Measurements from ENCODE around the gene RIN3.
A peak's percentile ranks its signal among the peaks of the same experiment; 100 is the strongest.

The RIN3 gene

DNA sequence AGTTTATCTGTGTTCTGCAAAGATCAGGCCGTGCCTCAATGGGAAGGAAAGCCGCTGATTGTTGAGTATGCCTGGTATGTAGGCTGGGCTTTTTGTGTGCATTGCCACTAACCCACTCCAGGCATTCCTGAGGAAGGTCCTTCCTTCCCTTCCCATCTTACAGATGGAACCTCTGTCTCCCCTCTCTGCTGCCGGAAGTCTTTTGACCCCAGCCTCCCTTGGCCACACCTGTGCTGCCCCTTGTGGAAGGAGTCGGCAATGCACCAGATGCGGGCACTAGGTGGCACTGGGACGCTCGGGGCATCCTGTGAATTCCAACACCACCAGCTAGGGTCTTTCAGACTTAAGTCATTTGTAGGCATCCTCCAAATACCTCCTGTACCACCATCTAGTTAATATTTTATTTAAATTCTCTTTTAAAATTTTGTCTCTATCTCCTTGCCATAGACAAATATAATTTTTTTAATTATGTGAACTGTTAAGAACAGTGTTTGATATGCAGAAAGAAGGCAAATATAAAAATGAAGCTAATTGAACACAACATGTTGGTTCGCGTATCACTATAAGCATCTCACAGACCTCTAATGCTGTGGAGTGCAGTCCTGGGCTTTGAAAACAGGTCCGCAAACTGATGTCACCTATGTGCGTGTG lies 99.6 kb downstream of the RIN3 start:
- no peak for DNase-seq (ENCODE audit: low read depth)
- H3K4me3 ChIP-seq (ENCODE audit: control insufficient read depth, low read depth, low read length), result no peak overlapping the region
- TF ChIP-seq, protein P1, sequence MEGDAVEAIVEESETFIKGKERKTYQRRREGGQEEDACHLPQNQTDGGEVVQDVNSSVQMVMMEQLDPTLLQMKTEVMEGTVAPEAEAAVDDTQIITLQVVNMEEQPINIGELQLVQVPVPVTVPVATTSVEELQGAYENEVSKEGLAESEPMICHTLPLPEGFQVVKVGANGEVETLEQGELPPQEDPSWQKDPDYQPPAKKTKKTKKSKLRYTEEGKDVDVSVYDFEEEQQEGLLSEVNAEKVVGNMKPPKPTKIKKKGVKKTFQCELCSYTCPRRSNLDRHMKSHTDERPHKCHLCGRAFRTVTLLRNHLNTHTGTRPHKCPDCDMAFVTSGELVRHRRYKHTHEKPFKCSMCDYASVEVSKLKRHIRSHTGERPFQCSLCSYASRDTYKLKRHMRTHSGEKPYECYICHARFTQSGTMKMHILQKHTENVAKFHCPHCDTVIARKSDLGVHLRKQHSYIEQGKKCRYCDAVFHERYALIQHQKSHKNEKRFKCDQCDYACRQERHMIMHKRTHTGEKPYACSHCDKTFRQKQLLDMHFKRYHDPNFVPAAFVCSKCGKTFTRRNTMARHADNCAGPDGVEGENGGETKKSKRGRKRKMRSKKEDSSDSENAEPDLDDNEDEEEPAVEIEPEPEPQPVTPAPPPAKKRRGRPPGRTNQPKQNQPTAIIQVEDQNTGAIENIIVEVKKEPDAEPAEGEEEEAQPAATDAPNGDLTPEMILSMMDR (conservative IDR thresholded peaks at IDR 0.05; ENCODE audit: control insufficient read depth, insufficient read depth, low read depth, low read length), result peak; percentile 73

DNA sequence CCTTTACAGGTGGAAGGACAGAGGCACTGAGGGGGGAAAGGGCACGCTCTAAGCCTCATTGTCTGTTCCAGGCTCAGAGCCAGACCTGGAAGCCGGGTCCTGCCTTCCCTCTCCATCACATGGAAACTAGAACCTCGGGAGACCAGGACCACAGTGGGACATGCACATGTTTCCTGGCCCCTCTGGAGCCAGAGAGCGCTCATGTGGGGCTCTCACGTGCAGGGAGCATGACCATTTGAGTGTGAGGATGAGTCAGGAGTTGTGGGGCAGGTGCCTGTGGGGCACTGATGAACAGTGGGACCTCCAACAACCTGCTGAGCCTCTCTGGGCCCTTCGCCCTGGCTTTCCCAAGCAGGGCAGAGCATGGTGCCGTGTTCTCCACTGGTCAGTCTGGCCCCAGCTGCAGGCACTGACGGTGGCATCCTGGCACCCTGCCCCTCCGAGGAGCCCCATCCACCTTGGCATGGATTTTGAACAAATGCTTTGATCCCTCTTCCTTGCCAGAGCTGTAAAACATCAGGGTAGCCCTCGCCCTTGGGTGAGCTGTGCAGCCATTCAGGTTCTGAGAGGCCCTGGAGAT lies 100.2 kb downstream of the RIN3 start:
- DNase-seq (ENCODE audit: low read depth), result no peak
- no peak overlapping the region for H3K4me3 ChIP-seq (ENCODE audit: control insufficient read depth, low read depth, low read length)
- TF ChIP-seq, protein P1 (conservative IDR thresholded peaks at IDR 0.05; ENCODE audit: control insufficient read depth, insufficient read depth, low read depth, low read length), result no peak

DNA sequence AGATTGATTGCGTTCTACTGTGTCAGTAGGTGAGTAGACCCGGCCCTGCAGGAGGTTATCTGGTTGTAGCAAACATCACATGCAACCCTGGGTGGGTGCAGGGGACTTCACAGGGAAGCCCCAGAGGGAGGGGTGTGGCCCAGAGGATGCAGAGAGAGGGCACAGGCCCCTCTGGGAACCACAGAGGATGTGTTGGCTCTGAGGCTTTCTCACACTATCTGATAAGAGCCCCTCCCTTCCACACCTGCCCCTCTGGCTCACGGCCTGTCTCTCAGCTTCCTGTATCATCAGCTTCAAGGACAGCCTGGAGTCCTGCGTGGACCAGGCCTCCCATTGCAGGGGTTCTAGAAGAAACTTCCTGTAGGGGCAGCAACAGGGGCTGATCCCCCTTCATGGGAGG lies 101.9 kb downstream of the RIN3 start:
- H3K4me3 ChIP-seq (ENCODE audit: control insufficient read depth, low read depth, low read length), result no peak overlapping the region
- TF ChIP-seq, protein P1 (conservative IDR thresholded peaks at IDR 0.05; ENCODE audit: control insufficient read depth, insufficient read depth, low read depth, low read length), result no peak
- DNase-seq (ENCODE audit: low read depth), result no peak

DNA sequence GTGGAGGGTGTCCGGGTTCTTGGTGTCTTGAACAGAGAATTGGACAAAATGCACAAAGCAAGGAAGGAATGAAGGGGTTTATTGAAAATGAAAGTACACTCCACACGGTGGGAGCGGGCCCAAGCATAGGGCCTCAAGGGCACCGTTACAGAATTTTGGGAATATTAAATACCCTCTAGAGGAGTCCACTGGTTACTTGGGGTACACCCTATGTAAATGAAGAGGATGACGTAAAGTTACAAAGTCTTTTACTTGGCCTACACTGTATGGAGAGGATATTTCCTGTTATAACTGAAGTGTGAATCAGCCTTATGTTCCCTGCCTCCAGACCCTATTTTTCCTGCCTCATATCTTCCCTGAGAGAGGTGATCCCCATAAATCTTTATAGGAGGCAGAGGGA lies 102.6 kb downstream of the RIN3 start:
- no peak for DNase-seq (ENCODE audit: low read depth)
- H3K4me3 ChIP-seq (ENCODE audit: control insufficient read depth, low read depth, low read length), result no peak overlapping the region
- TF ChIP-seq, protein P1 (conservative IDR thresholded peaks at IDR 0.05; ENCODE audit: control insufficient read depth, insufficient read depth, low read depth, low read length), result no peak

DNA sequence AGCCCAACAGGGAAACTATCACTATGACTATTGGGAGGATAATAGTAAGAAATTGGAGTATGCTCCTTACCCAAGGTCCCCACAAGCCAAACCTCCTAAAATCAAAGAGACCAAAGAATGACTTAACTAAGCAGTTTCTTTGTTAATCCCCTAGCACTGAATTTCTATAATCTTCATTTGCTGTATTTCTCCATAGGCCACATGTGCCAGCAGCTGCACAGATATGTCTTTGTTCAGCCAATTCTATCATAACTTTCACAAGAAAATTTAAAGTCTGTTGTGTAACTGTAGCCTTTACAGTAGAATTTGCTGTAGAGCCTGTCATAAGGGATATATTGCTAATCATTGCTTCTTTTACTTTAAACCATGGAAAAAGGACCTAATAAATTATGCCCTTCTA lies 104.0 kb downstream of the RIN3 start:
- TF ChIP-seq, protein P1 (conservative IDR thresholded peaks at IDR 0.05; ENCODE audit: control insufficient read depth, insufficient read depth, low read depth, low read length), result no peak
- no peak for DNase-seq (ENCODE audit: low read depth)

DNA sequence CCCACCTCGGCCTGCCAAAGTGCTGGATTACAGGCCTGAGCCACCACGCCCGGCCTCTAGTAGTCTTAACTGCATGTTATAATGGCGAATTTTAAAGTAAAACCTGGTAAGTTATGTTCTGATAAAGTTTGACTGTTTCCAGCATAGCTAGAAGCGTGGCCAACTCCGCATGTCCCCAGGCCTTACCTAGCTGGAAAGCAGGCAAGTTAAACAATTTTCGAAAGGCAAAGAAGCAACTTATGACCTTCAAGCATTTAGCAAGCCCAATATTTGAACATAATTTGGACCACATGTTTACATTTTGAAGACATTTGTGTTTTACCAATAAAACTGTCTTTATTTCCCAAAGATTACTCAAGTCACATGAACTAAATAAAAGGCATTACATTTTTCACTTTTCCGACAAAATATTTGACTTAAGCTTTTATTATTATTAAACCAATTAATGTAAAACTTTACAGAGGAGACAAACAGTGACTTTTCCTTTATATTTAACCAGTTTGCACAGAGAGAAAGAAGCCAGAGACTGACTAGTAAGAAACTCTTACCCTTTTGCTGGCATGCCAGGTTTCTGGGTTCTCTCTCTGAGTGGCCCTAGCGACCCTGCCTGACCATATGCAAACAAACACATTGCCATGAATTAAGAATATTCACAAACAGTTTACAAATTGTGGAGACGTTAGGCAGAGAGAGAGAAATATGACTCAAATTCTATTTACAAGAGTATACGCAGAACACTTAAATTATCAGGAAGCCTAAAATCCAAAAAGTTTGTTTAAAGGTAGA lies 106.3 kb downstream of the RIN3 start:
- no peak overlapping the region for H3K4me3 ChIP-seq (ENCODE audit: control insufficient read depth, low read depth, low read length)
- TF ChIP-seq, protein P1 (conservative IDR thresholded peaks at IDR 0.05; ENCODE audit: control insufficient read depth, insufficient read depth, low read depth, low read length), result no peak
- peak; percentile 32 for DNase-seq (ENCODE audit: low read depth)

More for the DNA sequence above, 104.0 kb downstream of the RIN3 start:
- H3K4me3 ChIP-seq (ENCODE audit: control insufficient read depth, low read depth, low read length), result no peak overlapping the region

Data from fibroblast of mammary gland (primary cell).